Measurements from ENCODE around the gene LATS2. TPM values are rescaled to one million over a fixed set of nuclear protein-coding genes. Genes with fewer than 3 reads are reported as not detected.

Gene LATS2
- total and polyA plus RNA-seq, 9 donors, result 7.3 to 25.7 (median 17.7) TPM

DNA sequence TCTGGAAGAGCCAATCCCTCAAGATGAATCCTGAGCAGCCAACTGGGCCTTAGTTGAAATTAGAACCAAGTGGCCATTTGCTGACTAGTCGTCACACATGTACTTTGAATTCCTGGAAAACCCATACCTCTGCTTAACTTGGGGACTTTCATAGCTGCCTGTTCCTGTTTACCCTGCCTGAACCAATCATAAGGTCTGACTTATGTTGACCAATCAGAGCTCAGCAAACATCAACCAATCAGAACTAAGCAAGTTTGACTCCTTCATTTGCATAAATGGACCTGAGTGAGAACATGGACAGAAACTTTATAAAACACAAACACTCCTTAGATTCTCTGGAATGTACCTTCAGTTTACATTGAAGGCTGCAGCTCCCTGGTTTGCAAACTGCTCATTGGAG lies 50.8 kb downstream of the LATS2 start:
- no peak overlapping the region for H3K27ac ChIP-seq (ENCODE audit: low read length)
- peaks cover 48% of the 10 kb centered on the region for H3K4me1 ChIP-seq (ENCODE audit: control insufficient read depth, insufficient read depth, low read length)
- 75% methylated on average over 1 of the region's 1 CpG for WGBS (ENCODE audit: insufficient coverage)

GRCh38 chr13:21009036-21009435 lies 52.4 kb downstream of the LATS2 start:
- DNase-seq, result no peak
- Histone ChIP-seq H3K36me3 (ENCODE audit: control insufficient read depth, insufficient read depth, low read length) (peaks cover 3% of the 10 kb centered on the region), H3K27me3 (ENCODE audit: control insufficient read depth, insufficient read depth, low read length) (no peaks in the 10 kb centered on the region), H3K9me3 (replicated peaks; ENCODE audit: control insufficient read depth, low read depth, low read length) (no peaks in the 10 kb centered on the region), H3K4me3 (ENCODE audit: low read length) (no peak overlapping the region), H3K4me1 (ENCODE audit: control insufficient read depth, insufficient read depth, low read length) (peaks cover 53% of the 10 kb centered on the region), H3K27ac (ENCODE audit: low read length) (no peak overlapping the region)
- 78% methylated on average over 7 of the region's 7 CpGs for WGBS (ENCODE audit: insufficient coverage)

More for the DNA sequence above, 50.8 kb downstream of the LATS2 start:
- DNase-seq, result no peak
- no peak overlapping the region for H3K4me3 ChIP-seq (ENCODE audit: low read length)
- peaks cover 3% of the 10 kb centered on the region for H3K36me3 ChIP-seq (ENCODE audit: control insufficient read depth, insufficient read depth, low read length)
- H3K27me3 ChIP-seq (ENCODE audit: control insufficient read depth, insufficient read depth, low read length), result no peaks in the 10 kb centered on the region
- H3K9me3 ChIP-seq (replicated peaks; ENCODE audit: control insufficient read depth, low read depth, low read length), result no peaks in the 10 kb centered on the region

- peaks cover 46% of the 10 kb centered on the region for H3K4me1 ChIP-seq (ENCODE audit: control insufficient read depth, insufficient read depth, low read length)
- WGBS (ENCODE audit: insufficient coverage), result 90% methylated on average over 8 of the region's 11 CpGs
- peaks cover 3% of the 10 kb centered on the region for H3K36me3 ChIP-seq (ENCODE audit: control insufficient read depth, insufficient read depth, low read length)
- H3K4me3 ChIP-seq (ENCODE audit: low read length), result no peak overlapping the region
- no peak for DNase-seq
- H3K9me3 ChIP-seq (replicated peaks; ENCODE audit: control insufficient read depth, low read depth, low read length), result no peaks in the 10 kb centered on the region
- no peaks in the 10 kb centered on the region for H3K27me3 ChIP-seq (ENCODE audit: control insufficient read depth, insufficient read depth, low read length)
- no peak overlapping the region for H3K27ac ChIP-seq (ENCODE audit: low read length)
Measured at GRCh38 chr13:21008026-21008425, 53.4 kb downstream of the LATS2 start.

DNA sequence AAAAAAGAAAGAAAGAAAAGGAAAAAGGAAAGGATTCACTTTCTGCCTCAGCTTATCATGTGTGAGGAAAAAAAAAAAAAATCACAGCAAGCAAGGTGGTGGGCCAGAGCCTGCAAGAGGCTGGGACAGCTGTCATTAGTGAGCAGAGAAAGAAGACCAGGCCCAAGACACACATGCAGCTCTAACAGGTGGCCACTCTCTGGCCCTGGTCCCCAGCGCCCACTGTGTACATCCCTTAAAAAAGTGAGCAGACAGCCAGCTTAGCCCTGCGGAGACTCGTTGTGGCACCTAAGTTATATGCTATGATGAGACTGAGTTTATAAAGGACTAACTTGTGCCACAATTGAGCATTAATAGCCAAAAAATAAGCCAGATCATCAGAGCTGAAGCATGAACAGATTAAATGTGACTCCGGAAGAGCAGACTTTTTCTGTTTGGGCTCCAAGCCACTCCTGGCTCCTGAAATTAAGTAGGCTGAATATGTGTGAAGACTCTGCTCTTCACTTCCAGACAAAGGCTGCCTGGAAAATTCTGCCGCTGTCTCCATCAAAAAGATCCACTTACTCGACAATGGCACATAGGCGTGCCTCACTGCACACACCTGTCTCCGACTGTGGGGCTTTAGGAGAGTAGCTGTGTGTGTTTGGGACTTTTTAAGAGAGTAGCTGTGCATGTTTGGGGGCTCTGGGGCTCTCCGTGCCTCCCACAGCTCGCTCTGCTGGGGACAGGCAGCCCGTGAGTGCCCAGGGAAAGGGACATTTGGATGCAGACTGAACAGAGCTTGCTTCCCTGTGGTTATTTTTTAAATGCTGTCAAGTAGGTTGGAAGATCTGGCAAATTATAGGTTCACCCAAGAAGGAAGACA lies 55.0 kb downstream of the LATS2 start:
- Histone ChIP-seq H3K27ac (ENCODE audit: low read length) (peak overlapping the region; percentile 56), H3K4me1 (ENCODE audit: control insufficient read depth, insufficient read depth, low read length) (peaks cover 41% of the 10 kb centered on the region), H3K36me3 (ENCODE audit: control insufficient read depth, insufficient read depth, low read length) (peaks cover 3% of the 10 kb centered on the region), H3K27me3 (ENCODE audit: control insufficient read depth, insufficient read depth, low read length) (no peaks in the 10 kb centered on the region), H3K9me3 (replicated peaks; ENCODE audit: control insufficient read depth, low read depth, low read length) (peaks cover 2% of the 10 kb centered on the region), H3K4me3 (ENCODE audit: low read length) (no peak overlapping the region)
- 76% methylated on average over 4 of the region's 11 CpGs for WGBS (ENCODE audit: insufficient coverage)
- DNase-seq, result peak; percentile 78

- 84% methylated on average over 3 of the region's 3 CpGs for WGBS (ENCODE audit: insufficient coverage)
- H3K27ac ChIP-seq (ENCODE audit: low read length), result peak overlapping the region; percentile 2
Measured at GRCh38 chr13:21005193-21005592, 56.2 kb downstream of the LATS2 start.

GRCh38 chr13:21001471-21001870 lies 59.9 kb downstream of the LATS2 start:
- H3K4me3 ChIP-seq (ENCODE audit: low read length), result no peak overlapping the region
- DNase-seq, result no peak
- no CpG with 5 or more reads among the region's 5 CpGs for WGBS (ENCODE audit: insufficient coverage)

More at GRCh38 chr13:21005193-21005592, 56.2 kb downstream of the LATS2 start:
- no peak for DNase-seq
- H3K9me3 ChIP-seq (replicated peaks; ENCODE audit: control insufficient read depth, low read depth, low read length), result peaks cover 5% of the 10 kb centered on the region
- no peak overlapping the region for H3K4me3 ChIP-seq (ENCODE audit: low read length)
- H3K4me1 ChIP-seq (ENCODE audit: control insufficient read depth, insufficient read depth, low read length), result peaks cover 36% of the 10 kb centered on the region
- H3K27me3 ChIP-seq (ENCODE audit: control insufficient read depth, insufficient read depth, low read length), result no peaks in the 10 kb centered on the region
- peaks cover 3% of the 10 kb centered on the region for H3K36me3 ChIP-seq (ENCODE audit: control insufficient read depth, insufficient read depth, low read length)

GRCh38 chr13:21000647-21001046 lies 60.7 kb downstream of the LATS2 start:
- Histone ChIP-seq H3K4me3 (ENCODE audit: low read length) (no peak overlapping the region), H3K27me3 (ENCODE audit: control insufficient read depth, insufficient read depth, low read length) (no peaks in the 10 kb centered on the region), H3K36me3 (ENCODE audit: control insufficient read depth, insufficient read depth, low read length) (peaks cover 2% of the 10 kb centered on the region), H3K27ac (ENCODE audit: low read length) (no peak overlapping the region), H3K4me1 (ENCODE audit: control insufficient read depth, insufficient read depth, low read length) (peaks cover 30% of the 10 kb centered on the region), H3K9me3 (replicated peaks; ENCODE audit: control insufficient read depth, low read depth, low read length) (peaks cover 5% of the 10 kb centered on the region)
- no CpG with 5 or more reads among the region's 1 CpG for WGBS (ENCODE audit: insufficient coverage)
- no peak for DNase-seq

More at GRCh38 chr13:21001471-21001870, 59.9 kb downstream of the LATS2 start:
- Histone ChIP-seq H3K27me3 (ENCODE audit: control insufficient read depth, insufficient read depth, low read length) (no peaks in the 10 kb centered on the region), H3K9me3 (replicated peaks; ENCODE audit: control insufficient read depth, low read depth, low read length) (peaks cover 5% of the 10 kb centered on the region), H3K4me1 (ENCODE audit: control insufficient read depth, insufficient read depth, low read length) (peaks cover 38% of the 10 kb centered on the region), H3K27ac (ENCODE audit: low read length) (no peak overlapping the region), H3K36me3 (ENCODE audit: control insufficient read depth, insufficient read depth, low read length) (peaks cover 2% of the 10 kb centered on the region)

DNA sequence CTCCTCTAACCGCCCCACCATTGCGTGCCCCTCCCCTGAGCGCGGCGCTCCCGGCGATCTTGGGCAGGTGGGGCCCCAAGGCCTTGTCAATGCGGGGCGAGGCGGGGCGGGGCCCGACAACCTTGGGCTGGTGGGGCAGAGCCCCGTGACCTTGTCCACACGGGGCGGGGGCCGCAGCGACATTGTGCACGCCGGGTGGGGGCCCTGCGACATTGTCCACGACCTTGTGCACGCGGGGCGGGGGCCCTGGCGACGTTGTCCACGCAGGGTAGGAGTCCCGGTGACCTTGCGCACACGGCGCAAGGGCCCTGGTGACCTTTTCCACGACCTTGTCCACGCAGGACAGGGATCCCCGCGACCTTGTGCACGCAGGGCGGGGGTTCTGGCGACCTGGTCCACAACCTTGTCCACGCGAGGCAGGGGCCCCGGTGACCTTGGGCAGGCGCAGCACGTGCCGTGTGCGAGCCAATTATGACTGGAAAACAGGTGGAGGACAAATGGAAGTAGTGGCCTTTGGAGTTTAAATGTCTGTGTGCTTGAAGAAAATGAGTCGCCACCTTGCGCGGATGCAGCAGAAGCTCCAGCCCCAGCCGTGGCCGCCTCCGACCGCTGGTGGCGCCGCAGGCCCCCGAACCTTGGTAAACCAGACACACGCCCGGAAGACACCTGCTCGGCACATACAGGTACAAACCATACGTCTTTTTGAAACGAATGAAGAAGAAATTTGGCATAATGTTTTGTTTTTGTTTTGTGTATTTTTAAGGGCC lies 62.6 kb downstream of the LATS2 start:
- H3K4me3 ChIP-seq (ENCODE audit: low read length), result no peak overlapping the region
- H3K36me3 ChIP-seq (ENCODE audit: control insufficient read depth, insufficient read depth, low read length), result peaks cover 7% of the 10 kb centered on the region
- no peaks in the 10 kb centered on the region for H3K27me3 ChIP-seq (ENCODE audit: control insufficient read depth, insufficient read depth, low read length)
- no peak for DNase-seq
- peaks cover 17% of the 10 kb centered on the region for H3K4me1 ChIP-seq (ENCODE audit: control insufficient read depth, insufficient read depth, low read length)
- 97% methylated on average over 58 of the region's 60 CpGs for WGBS (ENCODE audit: insufficient coverage)
- peak overlapping the region; percentile 78 for H3K27ac ChIP-seq (ENCODE audit: low read length)
- peaks cover 5% of the 10 kb centered on the region for H3K9me3 ChIP-seq (replicated peaks; ENCODE audit: control insufficient read depth, low read depth, low read length)

DNA sequence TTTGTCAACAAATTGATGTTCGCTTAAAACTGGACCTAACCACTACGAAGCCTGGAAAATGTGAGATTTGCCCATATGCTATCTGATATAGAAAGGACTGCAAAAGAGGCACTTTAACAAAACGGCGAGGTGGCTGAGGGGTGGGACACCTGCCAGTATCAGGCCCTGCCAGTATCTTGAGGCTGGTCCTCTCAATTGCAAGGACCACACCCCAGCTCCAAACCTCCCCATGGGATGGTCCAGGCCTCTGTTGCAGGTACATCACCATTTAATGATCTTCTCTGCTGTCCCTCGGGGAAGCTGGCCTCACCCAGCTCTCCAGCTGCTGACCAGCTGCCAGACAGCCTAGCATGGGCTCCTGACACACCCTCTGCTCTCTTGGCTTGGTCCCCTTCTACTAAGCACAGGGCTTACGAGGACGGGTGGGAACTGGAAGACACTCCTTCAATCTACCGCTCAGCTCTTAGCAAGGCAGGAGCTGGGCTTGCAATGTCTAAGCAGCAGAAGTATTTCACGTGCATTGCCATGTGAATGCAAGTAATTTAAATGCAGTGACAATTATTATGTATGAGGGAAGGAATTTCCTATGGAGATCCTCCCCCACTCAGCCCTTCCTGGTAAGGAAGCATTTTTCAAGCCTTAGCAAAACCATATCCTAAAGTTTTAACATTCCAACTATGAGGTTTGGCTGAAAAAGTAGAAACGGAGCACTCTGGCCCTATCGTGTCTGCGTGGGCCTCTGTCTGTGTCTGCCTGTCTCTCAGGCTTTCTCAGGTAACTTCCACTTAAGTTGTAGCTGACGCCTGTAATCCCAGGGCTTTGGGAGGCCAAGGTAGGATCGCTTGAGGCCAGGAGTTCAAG lies 63.9 kb downstream of the LATS2 start:
- Histone ChIP-seq H3K27ac (ENCODE audit: low read length) (peak overlapping the region; percentile 78), H3K27me3 (ENCODE audit: control insufficient read depth, insufficient read depth, low read length) (no peaks in the 10 kb centered on the region), H3K9me3 (replicated peaks; ENCODE audit: control insufficient read depth, low read depth, low read length) (peaks cover 5% of the 10 kb centered on the region), H3K4me1 (ENCODE audit: control insufficient read depth, insufficient read depth, low read length) (peaks cover 17% of the 10 kb centered on the region), H3K36me3 (ENCODE audit: control insufficient read depth, insufficient read depth, low read length) (peaks cover 7% of the 10 kb centered on the region), H3K4me3 (ENCODE audit: low read length) (no peak overlapping the region)
- WGBS (ENCODE audit: insufficient coverage), result 26% methylated on average over 5 of the region's 14 CpGs
- DNase-seq, result peak; percentile 91

All from muscle of leg (tissue), 11 donors.